ENCODE measurements around the gene SF3A2. TPM values are rescaled to one million over a fixed set of nuclear protein-coding genes. Genes with fewer than 3 reads are reported as not detected.

SF3A2 gene, protein sequence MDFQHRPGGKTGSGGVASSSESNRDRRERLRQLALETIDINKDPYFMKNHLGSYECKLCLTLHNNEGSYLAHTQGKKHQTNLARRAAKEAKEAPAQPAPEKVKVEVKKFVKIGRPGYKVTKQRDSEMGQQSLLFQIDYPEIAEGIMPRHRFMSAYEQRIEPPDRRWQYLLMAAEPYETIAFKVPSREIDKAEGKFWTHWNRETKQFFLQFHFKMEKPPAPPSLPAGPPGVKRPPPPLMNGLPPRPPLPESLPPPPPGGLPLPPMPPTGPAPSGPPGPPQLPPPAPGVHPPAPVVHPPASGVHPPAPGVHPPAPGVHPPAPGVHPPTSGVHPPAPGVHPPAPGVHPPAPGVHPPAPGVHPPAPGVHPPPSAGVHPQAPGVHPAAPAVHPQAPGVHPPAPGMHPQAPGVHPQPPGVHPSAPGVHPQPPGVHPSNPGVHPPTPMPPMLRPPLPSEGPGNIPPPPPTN
- total RNA-seq, result 31.4 and 40.7 TPM in 2 replicates

GRCh38 chr19:2236314-2237050, at the start of gene SF3A2, which contains the start of gene PLEKHJ1:
TSS of gene SF3A2 (plus strand) at chr19:2236824. CDS start at chr19:2243419, 6,595 bp downstream.
TSS of gene PLEKHJ1 (minus strand) at chr19:2236329. CDS start at chr19:2236248, 81 bp downstream.

GRCh38 chr19:2249010-2249866, 12.6 kb downstream of the SF3A2 start, which contains the start of gene AMH:
TSS of gene AMH (plus strand) at chr19:2249323. CDS start at chr19:2249333, 10 bp downstream.

DNA sequence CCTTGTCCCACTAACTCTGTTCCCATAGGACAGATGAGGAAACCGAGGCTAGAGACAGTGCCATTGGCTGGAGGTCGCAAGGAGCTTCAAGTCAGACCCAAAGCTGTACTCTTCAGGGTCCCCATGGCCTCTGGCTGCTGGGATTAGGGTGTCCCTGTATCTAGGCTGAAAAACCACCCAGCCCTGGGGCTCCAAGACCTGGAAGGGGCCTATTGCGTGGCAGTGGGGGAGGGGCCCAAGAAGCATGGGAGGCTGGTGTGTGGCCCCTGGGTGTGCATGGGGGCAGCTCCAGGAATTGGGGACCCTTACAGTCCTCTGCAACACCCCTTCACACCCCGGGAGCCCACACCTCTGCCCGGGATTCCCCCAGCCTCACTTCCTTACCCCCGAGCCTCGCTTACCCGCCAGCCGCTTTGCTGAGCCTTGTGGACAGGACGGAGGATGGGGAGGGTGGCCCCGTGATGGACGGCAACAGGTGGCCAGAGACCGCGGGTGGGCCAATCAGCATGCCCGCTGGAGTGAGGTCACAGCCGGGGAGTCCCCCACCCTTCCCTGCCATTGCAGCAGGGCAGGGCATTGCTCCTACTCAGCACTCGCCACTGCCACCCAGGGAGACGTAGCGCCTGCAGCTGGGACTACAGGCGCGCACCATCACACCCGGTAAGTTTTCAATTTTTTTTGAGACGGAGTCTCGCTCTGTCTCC, 19.5 kb downstream of the SF3A2 start, which contains the start of gene JSRP1:
Gene JSRP1, minus strand, starts transcription at position 436 of the 704 bp plus-strand sequence. CDS start 1,103 bp downstream, outside the sequence.

GRCh38 chr19:2282062-2282861, 45.6 kb downstream of the SF3A2 start, which contains the start of gene PEAK3:
TSS of gene PEAK3 (minus strand) at chr19:2282175. CDS start at chr19:2280931, 1,244 bp downstream.

Other genes with a start within 250 kb of the SF3A2 start
- 54.8 and 65.1 TPM in 2 replicates for gene BTBD2, start 221.1 kb upstream of the SF3A2 start, total RNA-seq
- 68.3 and 189 TPM in 2 replicates for gene MKNK2, start 185.6 kb upstream of the SF3A2 start, total RNA-seq
- 33.5 and 36.7 TPM in 2 replicates for gene MOB3A, start 140.5 kb upstream of the SF3A2 start, total RNA-seq
- gene IZUMO4, start 139.9 kb upstream of the SF3A2 start, total RNA-seq, result 0.89 and 2.1 TPM in 2 replicates
- 109 and 150 TPM in 2 replicates for gene AP3D1, start 85.3 kb upstream of the SF3A2 start, total RNA-seq
- 5.4 and 9.4 TPM in 2 replicates for gene DOT1L, start 72.9 kb upstream of the SF3A2 start, total RNA-seq
- 61.1 and 68.4 TPM in 2 replicates for gene PLEKHJ1, start 495 bp upstream of the SF3A2 start, total RNA-seq
- gene AMH, start 12.5 kb downstream of the SF3A2 start, total RNA-seq, result 0.66 and 1.6 TPM in 2 replicates
- not detected in 2 replicates for gene JSRP1, start 19.6 kb downstream of the SF3A2 start, total RNA-seq
- not detected in 2 replicates for gene PEAK3, start 45.4 kb downstream of the SF3A2 start, total RNA-seq
- gene LINGO3, start 71.3 kb downstream of the SF3A2 start, total RNA-seq, result under 0.01 TPM in 1 of 2 replicates, not detected in the other
- gene LSM7, start 91.8 kb downstream of the SF3A2 start, total RNA-seq, result 115 and 162 TPM in 2 replicates
- 38.5 and 39.9 TPM in 2 replicates for gene SPPL2B, start 91.9 kb downstream of the SF3A2 start, total RNA-seq
- gene TMPRSS9, start 123.4 kb downstream of the SF3A2 start, total RNA-seq, result not detected in 2 replicates
- 36.2 and 46.6 TPM in 2 replicates for gene TIMM13, start 190.8 kb downstream of the SF3A2 start, total RNA-seq
- gene LMNB2, start 220.1 kb downstream of the SF3A2 start, total RNA-seq, result 100 and 208 TPM in 2 replicates
- gene GADD45B, start 239.3 kb downstream of the SF3A2 start, total RNA-seq, result 22.2 and 31.1 TPM in 2 replicates

Data from uterine smooth muscle cell (primary cell).